Measurements from ENCODE around the gene DPM2. TPM values are rescaled to one million over a fixed set of nuclear protein-coding genes. Genes with fewer than 3 reads are reported as not detected.

Gene DPM2
- total and polyA plus RNA-seq, 8 donors, result 1.7 to 98.2 (median 35.3) TPM

GRCh38 chr9:127946728-127947127 is 9.1 kb upstream of the DPM2 start:
- Histone ChIP-seq H3K4me1 (peaks cover 22 to 78% (median 53%) of the 10 kb centered on the region in 4 donors), H3K27me3 (no peaks in the 10 kb centered on the region), H3K27ac (peak overlapping the region in 3 of 5 donors; percentile 9 to 20 (median 10)), H3K4me3 (no peak overlapping the region), H3K9me3 (no peaks in the 10 kb centered on the region), H3K36me3 (peaks cover 34 to 95% (median 74%) of the 10 kb centered on the region in 4 donors)
- TF ChIP-seq POLR2AphosphoS5 (IDR thresholded peaks at IDR 0.05) (no peak), POLR2A (IDR thresholded peaks at IDR 0.05) (no peak), EP300 (IDR thresholded peaks at IDR 0.05) (no peak)
- TF ChIP-seq, protein P1, sequence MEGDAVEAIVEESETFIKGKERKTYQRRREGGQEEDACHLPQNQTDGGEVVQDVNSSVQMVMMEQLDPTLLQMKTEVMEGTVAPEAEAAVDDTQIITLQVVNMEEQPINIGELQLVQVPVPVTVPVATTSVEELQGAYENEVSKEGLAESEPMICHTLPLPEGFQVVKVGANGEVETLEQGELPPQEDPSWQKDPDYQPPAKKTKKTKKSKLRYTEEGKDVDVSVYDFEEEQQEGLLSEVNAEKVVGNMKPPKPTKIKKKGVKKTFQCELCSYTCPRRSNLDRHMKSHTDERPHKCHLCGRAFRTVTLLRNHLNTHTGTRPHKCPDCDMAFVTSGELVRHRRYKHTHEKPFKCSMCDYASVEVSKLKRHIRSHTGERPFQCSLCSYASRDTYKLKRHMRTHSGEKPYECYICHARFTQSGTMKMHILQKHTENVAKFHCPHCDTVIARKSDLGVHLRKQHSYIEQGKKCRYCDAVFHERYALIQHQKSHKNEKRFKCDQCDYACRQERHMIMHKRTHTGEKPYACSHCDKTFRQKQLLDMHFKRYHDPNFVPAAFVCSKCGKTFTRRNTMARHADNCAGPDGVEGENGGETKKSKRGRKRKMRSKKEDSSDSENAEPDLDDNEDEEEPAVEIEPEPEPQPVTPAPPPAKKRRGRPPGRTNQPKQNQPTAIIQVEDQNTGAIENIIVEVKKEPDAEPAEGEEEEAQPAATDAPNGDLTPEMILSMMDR (IDR thresholded peaks at IDR 0.05), result no peak
- intact Hi-C loops (cut with DNase I; ENCODE audit: low total_unique reads), result no loop called here
- 54 to 81% (median 57%) methylated on average over 2 to 3 of the region's 3 CpGs for WGBS, 5 donors
- no peak for DNase-seq

DNA sequence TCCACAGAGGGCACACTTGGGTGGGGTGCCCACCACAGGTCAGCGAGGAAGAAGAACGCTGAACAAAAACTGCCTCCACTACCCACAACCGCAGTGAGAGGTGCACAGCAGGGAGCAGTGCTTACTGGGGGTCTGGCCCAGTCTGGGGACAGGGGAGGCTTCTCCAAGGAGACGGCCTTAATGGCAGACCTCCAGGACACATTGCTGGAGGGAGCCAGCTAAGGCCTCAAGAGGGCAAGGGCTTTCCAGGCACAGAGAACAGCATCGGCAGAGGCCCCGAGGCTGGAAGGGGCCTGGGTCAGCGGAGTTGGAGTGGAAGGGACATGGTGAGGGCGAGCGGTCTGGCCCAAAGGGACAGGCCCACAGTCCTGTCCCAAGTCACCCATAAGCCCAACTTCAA is 8.3 kb upstream of the DPM2 start:
- Histone ChIP-seq H3K36me3 (peaks cover 42 to 97% (median 78%) of the 10 kb centered on the region in 4 donors), H3K4me3 (no peak overlapping the region), H3K27me3 (no peaks in the 10 kb centered on the region), H3K27ac (peak overlapping the region in 3 of 5 donors; percentile 9 to 20 (median 10)), H3K9me3 (no peaks in the 10 kb centered on the region), H3K4me1 (peaks cover 20 to 71% (median 49%) of the 10 kb centered on the region in 4 donors)
- 77 to 90% (median 84%) methylated on average over 9 of the region's 9 CpGs for WGBS, 5 donors
- TF ChIP-seq POLR2AphosphoS5 (IDR thresholded peaks at IDR 0.05) (no peak), POLR2A (IDR thresholded peaks at IDR 0.05) (no peak), EP300 (IDR thresholded peaks at IDR 0.05) (no peak)
- TF ChIP-seq, protein P1 (IDR thresholded peaks at IDR 0.05), result no peak
- DNase-seq, result no peak
- intact Hi-C loops (cut with DNase I; ENCODE audit: low total_unique reads), result no loop called here

- Histone ChIP-seq H3K36me3 (peaks cover 44 to 97% (median 75%) of the 10 kb centered on the region in 4 donors), H3K9me3 (no peaks in the 10 kb centered on the region), H3K27me3 (no peaks in the 10 kb centered on the region), H3K4me3 (no peak overlapping the region), H3K27ac (peak overlapping the region in 1 of 5 donors; percentile 9), H3K4me1 (peaks cover 14 to 64% (median 43%) of the 10 kb centered on the region in 4 donors)
- TF ChIP-seq EP300 (IDR thresholded peaks at IDR 0.05), result no peak
- TF ChIP-seq POLR2A (IDR thresholded peaks at IDR 0.05), result no peak
- no peak for TF ChIP-seq POLR2AphosphoS5 (IDR thresholded peaks at IDR 0.05)
- TF ChIP-seq, protein P1 (IDR thresholded peaks at IDR 0.05), result no peak
- WGBS, 5 donors, result 72 to 95% (median 91%) methylated on average over 3 to 24 of the region's 24 CpGs
- intact Hi-C loops (cut with DNase I; ENCODE audit: low total_unique reads), result no loop called here
- DNase-seq, result no peak
These were observed 7.7 kb upstream of the DPM2 start for GRCh38 chr9:127945338-127945737.

GRCh38 chr9:127944586-127945218 is 7.0 kb upstream of the DPM2 start:
- no peak for DNase-seq
- intact Hi-C loops (cut with DNase I; ENCODE audit: low total_unique reads), result loop anchor here (5.0 kb wide), 1 partner anchor 93 kb away; no protein-coding TSS in a partner anchor

More at GRCh38 chr9:127944586-127945218, 7.0 kb upstream of the DPM2 start:
- Histone ChIP-seq H3K4me3 (no peak overlapping the region), H3K9me3 (no peaks in the 10 kb centered on the region), H3K4me1 (peaks cover 10 to 58% (median 38%) of the 10 kb centered on the region in 4 donors), H3K27ac (peak overlapping the region in 3 of 5 donors; percentile 9 to 46 (median 40)), H3K27me3 (no peaks in the 10 kb centered on the region), H3K36me3 (peaks cover 44 to 97% (median 75%) of the 10 kb centered on the region in 4 donors)
- WGBS, 5 donors, result 91 to 93% (median 92%) methylated on average over 26 to 38 of the region's 38 CpGs
- TF ChIP-seq POLR2AphosphoS5 (IDR thresholded peaks at IDR 0.05), result no peak
- no peak for TF ChIP-seq EP300 (IDR thresholded peaks at IDR 0.05)
- TF ChIP-seq, protein P1 (IDR thresholded peaks at IDR 0.05), result no peak
- TF ChIP-seq POLR2A (IDR thresholded peaks at IDR 0.05), result no peak
